GM11168 (cell line): ENCODE measurements around the gene KEAP1.

Experiments used
- in situ Hi-C: fragments of 300-500 bp; cut with MboI; formaldehyde crosslinking; loops from one replicate; pipeline ENCODE4 v1.12.0; 2022; ENCODE audit warnings: low sequenced_read_pairs; ENCODE audit not compliant: unreplicated experiment

The KEAP1 gene

GRCh38 chr19:10525636-10526035 lies 22.5 kb upstream of the KEAP1 start:
- in situ Hi-C loops, result no loop called here

DNA sequence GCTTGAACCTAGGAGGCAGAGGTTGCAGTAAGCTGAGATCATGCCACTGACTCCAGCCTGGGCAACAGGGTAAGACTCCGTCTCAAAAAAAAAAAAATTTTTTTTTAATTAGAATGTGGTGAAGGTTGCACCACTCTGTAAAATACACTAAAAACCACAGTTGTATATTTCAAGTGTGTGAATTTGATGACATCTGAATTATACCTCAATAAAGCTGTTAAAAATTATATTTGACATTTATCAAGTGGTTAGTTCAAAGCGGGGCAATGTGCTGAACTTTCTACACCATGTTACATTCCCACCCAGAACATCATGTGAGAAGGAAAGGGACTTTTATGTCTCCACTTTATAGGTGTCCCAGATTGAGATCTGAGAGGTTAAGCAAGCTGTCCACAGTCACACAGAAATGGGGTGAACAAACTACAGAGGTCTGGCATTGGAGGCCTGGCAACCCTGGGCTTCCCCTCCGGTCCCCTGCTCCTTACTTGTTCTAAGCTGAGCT lies 20.0 kb upstream of the KEAP1 start:
- in situ Hi-C loops, result no loop called here

- in situ Hi-C loops, result no loop called here
Observed at GRCh38 chr19:10521461-10522171, 18.5 kb upstream of the KEAP1 start.

- in situ Hi-C loops, result no loop called here
Observed at GRCh38 chr19:10520652-10521318, 17.6 kb upstream of the KEAP1 start.

DNA sequence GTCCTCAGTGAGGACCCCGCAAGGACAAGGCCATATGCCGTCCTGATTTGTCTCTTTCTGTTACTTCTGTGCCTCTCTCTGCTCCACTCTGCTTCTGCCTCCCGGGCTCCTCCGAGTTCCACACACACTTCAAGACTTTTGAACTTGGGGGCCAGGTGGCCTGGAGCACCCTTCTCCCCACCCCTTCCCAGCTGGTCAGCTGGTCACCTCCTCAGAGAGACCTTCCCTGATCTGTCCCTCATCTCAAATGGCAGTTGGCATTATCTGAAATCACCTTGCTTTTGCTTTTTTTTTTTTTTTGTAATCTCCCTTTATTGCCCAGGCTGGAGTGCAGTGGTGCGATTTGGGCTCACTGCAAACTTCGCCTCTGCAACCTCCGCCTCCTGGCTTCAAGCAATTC lies 16.3 kb upstream of the KEAP1 start:
- in situ Hi-C loops, result no loop called here

GRCh38 chr19:10518444-10519361 lies 15.5 kb upstream of the KEAP1 start:
- in situ Hi-C loops, result no loop called here

- in situ Hi-C loops, result no loop called here
Observed at GRCh38 chr19:10517760-10518443, 14.7 kb upstream of the KEAP1 start.

- in situ Hi-C loops, result no loop called here
Observed at GRCh38 chr19:10517361-10517759, 14.2 kb upstream of the KEAP1 start, which contains the start of gene S1PR5. Gene S1PR5 (minus strand): TSS chr19:10517447. CDS start chr19:10515011, 2,436 bp downstream.

- in situ Hi-C loops, result no loop called here
Observed at GRCh38 chr19:10516671-10517286, 13.6 kb upstream of the KEAP1 start.

DNA sequence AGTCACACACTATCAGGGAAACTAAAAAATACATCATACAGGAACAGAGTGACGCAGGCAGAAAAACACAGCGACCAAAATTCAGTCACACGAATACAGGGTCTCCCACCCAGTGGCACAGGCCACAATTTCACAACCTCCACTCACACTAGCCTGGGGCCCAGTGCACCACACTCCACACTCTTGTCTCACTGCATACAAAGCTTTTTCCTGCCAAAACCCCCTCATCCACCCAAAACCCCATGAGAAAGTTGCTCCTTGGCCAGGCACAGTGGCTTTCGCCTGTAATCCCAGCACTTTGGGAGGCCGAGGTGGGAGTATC lies 12.9 kb upstream of the KEAP1 start:
- in situ Hi-C loops, result no loop called here

DNA sequence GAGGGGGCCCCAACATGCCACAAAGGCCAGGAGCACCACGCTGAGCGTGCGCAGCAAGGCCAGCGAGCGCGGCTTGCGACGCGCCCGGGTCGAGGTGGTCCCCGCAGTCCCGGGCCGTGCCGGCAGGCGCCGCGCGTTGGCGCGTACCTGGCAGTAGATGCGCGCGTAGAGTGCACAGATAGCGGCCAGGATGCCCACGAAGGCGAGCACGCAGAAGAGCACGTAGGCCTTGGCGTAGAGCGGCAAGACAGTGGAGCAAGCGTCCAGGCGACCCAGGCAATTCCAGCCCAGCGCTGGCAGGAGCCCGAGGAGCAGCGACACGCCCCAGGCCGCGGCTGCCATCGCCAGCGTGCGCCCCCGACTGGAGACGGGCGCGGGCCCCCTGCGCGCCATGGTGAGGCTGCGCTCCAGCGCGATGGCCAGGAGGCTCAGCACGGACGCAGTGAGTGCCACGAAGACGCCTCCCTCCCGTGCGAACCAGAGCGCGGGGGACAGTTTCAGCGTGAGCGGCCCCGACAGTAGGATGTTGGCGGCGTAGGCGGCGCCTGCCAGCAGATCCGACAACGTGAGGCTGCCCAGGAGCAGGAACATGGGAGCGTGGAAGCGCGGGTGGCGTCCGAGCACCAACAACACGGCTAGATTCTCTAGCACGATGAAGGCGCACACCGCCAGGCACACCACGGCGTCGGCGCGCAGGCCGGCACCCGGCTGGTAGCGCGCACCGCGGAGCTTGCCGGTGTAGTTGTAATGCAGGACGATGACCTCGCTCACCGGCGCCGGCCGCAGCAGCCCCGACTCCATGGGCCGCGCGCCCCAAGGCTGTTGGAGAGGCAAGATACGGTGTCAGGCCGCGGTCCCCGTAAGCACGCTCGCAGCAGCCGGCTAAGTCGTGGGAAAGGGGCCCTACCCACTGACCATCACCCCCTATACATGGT lies 11.3 kb upstream of the KEAP1 start:
- in situ Hi-C loops, result no loop called here

DNA sequence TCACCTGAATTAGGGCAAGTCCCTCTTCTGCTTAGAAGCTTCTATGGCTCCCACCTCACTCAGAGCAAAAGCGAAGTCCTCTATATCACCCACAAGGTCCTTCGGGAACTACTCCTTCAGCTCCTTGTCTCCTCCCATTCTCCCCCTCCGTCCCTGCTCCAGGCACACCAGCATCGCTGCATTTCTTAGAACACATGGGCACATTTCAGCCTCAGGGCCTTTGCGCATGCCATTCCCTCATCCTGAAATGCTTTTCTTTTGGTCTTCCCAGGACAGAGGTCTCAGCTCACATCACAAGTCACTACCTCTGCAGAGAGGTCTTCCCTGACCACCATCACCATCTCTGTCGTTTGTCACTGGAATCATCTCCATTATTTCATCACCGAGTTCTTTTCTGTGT lies 10.1 kb upstream of the KEAP1 start:
- in situ Hi-C loops, result no loop called here

DNA sequence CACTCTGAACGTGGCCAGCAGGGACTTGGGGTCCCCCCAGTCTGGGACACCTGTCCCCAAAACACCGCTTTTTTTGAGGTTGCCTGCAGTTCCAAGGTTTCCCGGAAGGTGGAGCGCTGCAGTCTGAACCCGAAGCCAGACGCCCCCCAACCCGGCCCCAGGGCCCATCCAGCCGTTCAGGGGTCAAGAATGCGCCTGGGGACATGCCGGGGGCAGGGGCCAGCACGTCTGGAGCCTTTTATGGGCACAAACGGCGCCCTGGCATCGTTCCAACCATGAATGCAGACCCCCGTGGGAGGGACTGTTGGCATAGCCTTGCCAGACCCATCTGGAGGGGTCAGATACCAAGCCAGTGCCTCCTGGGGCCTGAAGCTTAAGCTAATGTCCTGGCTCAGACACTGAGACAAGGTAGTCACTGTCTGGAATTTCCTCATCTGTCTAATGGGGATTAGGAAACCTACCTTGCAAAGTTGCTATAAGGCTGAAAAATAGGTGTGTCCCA lies 7.2 kb upstream of the KEAP1 start:
- in situ Hi-C loops, result no loop called here

DNA sequence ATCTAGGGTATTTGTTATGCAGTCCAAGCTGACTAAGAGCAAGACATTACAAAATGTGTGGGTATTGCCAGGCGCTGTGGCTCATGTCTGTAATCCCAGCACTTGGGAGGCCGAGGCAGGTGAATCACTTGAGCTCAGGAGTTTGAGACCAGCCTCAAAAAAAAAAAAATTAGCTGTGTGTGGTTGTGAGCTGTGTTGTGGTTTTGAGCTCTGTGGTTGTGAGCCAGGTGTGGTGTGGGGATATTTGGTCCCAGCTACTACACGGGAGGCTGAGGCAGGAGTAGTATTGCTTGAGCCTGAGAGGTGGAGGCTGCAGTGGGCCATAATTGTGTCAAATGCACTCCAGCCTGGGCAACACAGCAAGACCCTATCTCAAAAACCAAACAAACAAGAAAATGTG lies 5.6 kb upstream of the KEAP1 start:
- in situ Hi-C loops, result no loop called here

DNA sequence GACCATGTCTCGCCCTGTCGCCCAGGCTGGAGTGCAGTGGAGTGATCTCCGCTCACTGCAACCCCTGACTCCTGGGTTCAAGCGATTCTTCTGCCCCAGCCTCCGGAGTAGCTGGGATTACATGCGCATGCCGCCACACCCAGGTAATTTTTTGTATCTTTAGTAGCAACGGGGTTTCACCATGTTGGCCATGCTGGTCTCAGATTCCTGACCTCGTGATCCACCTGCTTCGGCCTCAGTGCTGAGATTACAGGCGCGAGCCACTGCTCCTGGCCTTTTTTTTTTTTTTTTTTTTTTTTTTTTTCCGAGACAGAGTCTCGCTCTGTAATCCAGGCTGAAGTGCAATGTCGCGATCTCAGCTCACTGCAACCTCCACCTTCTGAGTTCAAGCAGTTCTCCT lies 4.9 kb upstream of the KEAP1 start:
- in situ Hi-C loops, result no loop called here

- in situ Hi-C loops, result no loop called here
Observed at GRCh38 chr19:10505583-10506229, 2.5 kb upstream of the KEAP1 start.

DNA sequence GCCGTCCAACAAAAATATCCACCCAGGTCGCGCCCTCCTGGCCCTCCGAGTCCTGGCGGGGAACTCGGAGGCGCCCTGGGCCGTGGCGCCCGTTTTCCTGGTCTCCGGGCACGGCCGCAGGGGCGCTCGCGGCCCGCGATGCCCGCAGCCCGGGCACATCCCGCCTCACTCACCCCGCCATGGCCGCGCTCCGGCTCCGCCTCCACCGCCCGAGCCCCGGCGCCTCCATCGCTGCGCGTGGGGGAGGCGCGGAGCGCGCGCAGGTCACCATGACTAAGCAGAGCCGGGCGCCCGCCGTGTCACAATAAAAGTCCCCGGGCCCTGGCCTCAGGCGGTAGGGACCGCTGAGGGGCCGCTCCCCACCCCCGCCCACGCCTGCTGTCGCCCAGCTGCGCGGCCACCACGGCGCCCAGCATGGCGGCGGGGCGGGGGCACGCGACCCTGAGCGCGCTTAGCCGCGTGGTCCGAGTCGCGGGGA lies 593 bp downstream of the KEAP1 start:
- in situ Hi-C loops, result no loop called here

DNA sequence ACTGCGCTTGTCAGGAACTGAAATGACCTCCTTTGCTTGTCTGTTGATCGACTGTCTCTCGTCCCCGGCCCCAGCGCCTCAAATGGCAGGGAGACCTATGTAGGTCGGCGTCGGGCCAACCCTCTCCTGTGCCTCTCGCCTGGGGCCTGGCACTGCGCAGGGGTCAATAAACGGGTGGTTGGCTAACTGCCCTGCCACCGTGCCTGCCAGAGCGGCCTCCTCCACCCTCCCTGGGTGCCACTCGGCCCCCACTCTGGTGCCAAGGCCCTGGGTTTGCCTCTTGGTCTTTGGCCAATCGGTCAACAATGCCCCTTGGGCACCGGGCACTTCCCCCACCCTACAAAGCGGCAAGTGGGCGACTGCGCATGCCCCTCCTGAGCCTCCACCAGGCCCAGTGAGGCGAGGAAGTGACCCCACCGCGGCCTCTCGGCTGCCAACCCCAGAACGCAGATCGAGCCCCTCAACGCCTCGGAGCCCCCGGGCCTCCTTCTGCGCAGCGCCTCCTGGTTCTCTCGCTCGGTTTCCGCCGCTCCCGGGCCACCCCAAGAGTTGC lies 1.1 kb downstream of the KEAP1 start:
- in situ Hi-C loops, result no loop called here
